Measurements from ENCODE around the gene OR2F2. TPM values are rescaled to one million over a fixed set of nuclear protein-coding genes. Genes with fewer than 3 reads are reported as not detected.

The OR2F2 gene
- total RNA-seq, 1 donor from 2014 or later = not detected

GRCh38 chr7:143906895-143907294, 28.1 kb upstream of the OR2F2 start:
- no peak overlapping the region for H3K27ac ChIP-seq (replicated peaks)
- H3K9me3 ChIP-seq (replicated peaks) = no peaks in the 10 kb centered on the region
- no peaks in the 10 kb centered on the region for H3K36me3 ChIP-seq
- TF ChIP-seq CTCF (IDR thresholded peaks at IDR 0.05; ENCODE audit: borderline replicate concordance) = no peak
- H3K4me1 ChIP-seq = peaks cover 17% of the 10 kb centered on the region
- DNase-seq = no peak
- H3K4me3 ChIP-seq = no peak overlapping the region
- intact Hi-C loops (cut with micrococcal nuclease) = no loop called here
- no peaks in the 10 kb centered on the region for H3K27me3 ChIP-seq (ENCODE audit: low read depth)

- Histone ChIP-seq H3K9me3 (replicated peaks) (no peaks in the 10 kb centered on the region), H3K4me1 (peaks cover 11% of the 10 kb centered on the region), H3K4me3 (no peak overlapping the region), H3K36me3 (no peaks in the 10 kb centered on the region), H3K27ac (replicated peaks) (no peak overlapping the region), H3K27me3 (ENCODE audit: low read depth) (no peaks in the 10 kb centered on the region)
- intact Hi-C loops (cut with micrococcal nuclease) = no loop called here
- TF ChIP-seq CTCF (IDR thresholded peaks at IDR 0.05; ENCODE audit: borderline replicate concordance) = no peak
- no peak for DNase-seq
Measured at GRCh38 chr7:143908120-143908519, 26.9 kb upstream of the OR2F2 start.

GRCh38 chr7:143909863-143910262, 25.2 kb upstream of the OR2F2 start:
- Histone ChIP-seq H3K27ac (replicated peaks) (no peak overlapping the region), H3K4me1 (peaks cover 6% of the 10 kb centered on the region), H3K9me3 (replicated peaks) (no peaks in the 10 kb centered on the region), H3K27me3 (ENCODE audit: low read depth) (no peaks in the 10 kb centered on the region), H3K36me3 (no peaks in the 10 kb centered on the region), H3K4me3 (no peak overlapping the region)
- no peak for TF ChIP-seq CTCF (IDR thresholded peaks at IDR 0.05; ENCODE audit: borderline replicate concordance)
- DNase-seq = no peak
- intact Hi-C loops (cut with micrococcal nuclease) = no loop called here

- H3K4me1 ChIP-seq = peaks cover 1% of the 10 kb centered on the region
- no peak overlapping the region for H3K27ac ChIP-seq (replicated peaks)
- H3K9me3 ChIP-seq (replicated peaks) = no peaks in the 10 kb centered on the region
- no peak for DNase-seq
- no peak for TF ChIP-seq CTCF (IDR thresholded peaks at IDR 0.05; ENCODE audit: borderline replicate concordance)
- no peaks in the 10 kb centered on the region for H3K27me3 ChIP-seq (ENCODE audit: low read depth)
- no peak overlapping the region for H3K4me3 ChIP-seq
- intact Hi-C loops (cut with micrococcal nuclease) = no loop called here
- no peaks in the 10 kb centered on the region for H3K36me3 ChIP-seq
Measured at GRCh38 chr7:143910473-143911248, 24.4 kb upstream of the OR2F2 start.

- H3K36me3 ChIP-seq = no peaks in the 10 kb centered on the region
- H3K4me1 ChIP-seq = no peaks in the 10 kb centered on the region
- H3K4me3 ChIP-seq = no peak overlapping the region
- no peak overlapping the region for H3K27ac ChIP-seq (replicated peaks)
- H3K27me3 ChIP-seq (ENCODE audit: low read depth) = no peaks in the 10 kb centered on the region
- no peak for DNase-seq
- intact Hi-C loops (cut with micrococcal nuclease) = no loop called here
- TF ChIP-seq CTCF (IDR thresholded peaks at IDR 0.05; ENCODE audit: borderline replicate concordance) = no peak
- no peaks in the 10 kb centered on the region for H3K9me3 ChIP-seq (replicated peaks)
Measured at GRCh38 chr7:143913945-143914615, 21.0 kb upstream of the OR2F2 start.

Measured in left ventricle myocardium inferior (tissue), 1 donor.